ENCODE data around the gene MUC4. TPM values are rescaled to one million over a fixed set of nuclear protein-coding genes. Genes with fewer than 3 reads are reported as not detected.

MUC4 gene
- total RNA-seq, 4 donors from 2014 or later = 0.27 TPM; not detected in 3

DNA sequence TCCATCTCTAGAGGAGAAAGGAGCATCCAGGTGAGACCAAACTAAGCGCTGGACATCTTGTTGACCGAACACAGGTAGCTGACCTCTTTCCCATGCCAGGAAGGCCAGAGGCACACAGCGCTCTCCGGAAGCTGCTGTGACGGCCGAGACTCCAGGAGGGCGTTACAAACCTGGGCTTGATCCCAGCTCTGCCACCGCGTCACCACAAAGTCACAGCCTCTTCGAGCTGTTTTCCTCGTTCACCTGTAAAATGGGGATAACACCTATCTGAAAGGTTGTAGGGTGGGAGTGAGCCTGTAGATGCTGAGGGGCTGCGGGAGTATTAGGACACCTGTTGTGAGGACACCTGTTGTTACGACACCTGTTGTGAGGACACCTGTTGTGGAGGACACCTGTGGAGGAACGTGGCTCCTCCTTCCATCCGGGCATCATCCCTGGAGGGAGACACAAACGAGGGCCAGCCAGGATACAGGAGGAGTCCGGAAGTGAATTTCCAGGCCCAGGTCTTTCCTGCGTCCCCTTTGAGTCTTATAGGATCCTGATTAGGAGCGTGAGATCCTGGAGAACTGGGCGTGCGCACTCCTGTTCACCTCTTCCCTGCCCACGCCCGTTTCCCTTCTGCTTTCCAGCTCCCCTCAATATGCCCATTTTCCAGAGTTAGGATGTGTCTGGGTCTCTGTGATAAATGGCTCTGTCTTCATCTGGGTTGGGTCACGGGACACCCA lies 2.3 kb upstream of the MUC4 start:
- H3K27me3 ChIP-seq = peaks cover 6 to 11% (median 8%) of the 10 kb centered on the region in 3 donors
- no peak overlapping the region for H3K4me3 ChIP-seq
- no peaks in the 10 kb centered on the region for H3K36me3 ChIP-seq
- no peak for TF ChIP-seq POLR2A (IDR thresholded peaks at IDR 0.05)
- TF ChIP-seq, protein P1, sequence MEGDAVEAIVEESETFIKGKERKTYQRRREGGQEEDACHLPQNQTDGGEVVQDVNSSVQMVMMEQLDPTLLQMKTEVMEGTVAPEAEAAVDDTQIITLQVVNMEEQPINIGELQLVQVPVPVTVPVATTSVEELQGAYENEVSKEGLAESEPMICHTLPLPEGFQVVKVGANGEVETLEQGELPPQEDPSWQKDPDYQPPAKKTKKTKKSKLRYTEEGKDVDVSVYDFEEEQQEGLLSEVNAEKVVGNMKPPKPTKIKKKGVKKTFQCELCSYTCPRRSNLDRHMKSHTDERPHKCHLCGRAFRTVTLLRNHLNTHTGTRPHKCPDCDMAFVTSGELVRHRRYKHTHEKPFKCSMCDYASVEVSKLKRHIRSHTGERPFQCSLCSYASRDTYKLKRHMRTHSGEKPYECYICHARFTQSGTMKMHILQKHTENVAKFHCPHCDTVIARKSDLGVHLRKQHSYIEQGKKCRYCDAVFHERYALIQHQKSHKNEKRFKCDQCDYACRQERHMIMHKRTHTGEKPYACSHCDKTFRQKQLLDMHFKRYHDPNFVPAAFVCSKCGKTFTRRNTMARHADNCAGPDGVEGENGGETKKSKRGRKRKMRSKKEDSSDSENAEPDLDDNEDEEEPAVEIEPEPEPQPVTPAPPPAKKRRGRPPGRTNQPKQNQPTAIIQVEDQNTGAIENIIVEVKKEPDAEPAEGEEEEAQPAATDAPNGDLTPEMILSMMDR (IDR thresholded peaks at IDR 0.05 in 4 of 5, conservative IDR thresholded peaks at IDR 0.05 in 1 of 5) = no peak
- no peak overlapping the region for H3K27ac ChIP-seq
- intact Hi-C loops (cut with DNase I; ENCODE audit: low total_unique reads) (no loop called here), in situ Hi-C loops (cut with MboI; ENCODE audit: low sequenced_read_pairs in 4 of 4) (no loop called here)
- no peaks in the 10 kb centered on the region for H3K9me3 ChIP-seq
- ATAC-seq (no peak), DNase-seq (no peak)
- H3K4me1 ChIP-seq = peaks cover 0 to 3% of the 10 kb centered on the region in 2 donors

DNA sequence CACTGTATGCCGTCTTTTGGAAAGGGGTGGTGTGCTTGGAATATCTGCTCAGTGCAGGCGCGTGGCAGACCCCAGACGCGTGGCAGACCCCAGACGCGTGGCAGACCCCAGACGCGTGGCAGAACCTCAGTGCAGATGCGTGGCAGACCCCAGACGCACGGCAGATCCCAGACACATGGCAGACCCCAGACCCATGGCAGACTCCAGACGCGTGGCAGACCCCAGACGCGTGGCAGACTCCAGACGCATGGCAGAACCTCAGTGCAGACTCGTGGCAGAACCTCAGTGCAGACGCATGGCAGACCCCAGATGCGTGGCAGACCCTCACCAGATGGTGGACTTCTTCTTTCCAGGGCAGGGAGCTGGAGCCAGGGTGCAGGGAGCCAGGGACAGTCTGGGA lies 637 bp upstream of the MUC4 start:
- peaks cover 6 to 11% (median 8%) of the 10 kb centered on the region in 3 donors for H3K27me3 ChIP-seq
- H3K4me1 ChIP-seq = peaks cover 0 to 3% of the 10 kb centered on the region in 2 donors
- no peak for DNase-seq
- no peak overlapping the region for H3K4me3 ChIP-seq
- intact Hi-C loops (cut with DNase I; ENCODE audit: low total_unique reads) (no loop called here), in situ Hi-C loops (cut with MboI; ENCODE audit: low sequenced_read_pairs in 4 of 4) (no loop called here)
- no peak overlapping the region for H3K27ac ChIP-seq
- no peak for ATAC-seq
- TF ChIP-seq, protein P1 (IDR thresholded peaks at IDR 0.05 in 4 of 5, conservative IDR thresholded peaks at IDR 0.05 in 1 of 5) = no peak
- no peak for TF ChIP-seq POLR2A (IDR thresholded peaks at IDR 0.05)
- H3K36me3 ChIP-seq = no peaks in the 10 kb centered on the region
- no peaks in the 10 kb centered on the region for H3K9me3 ChIP-seq

DNA sequence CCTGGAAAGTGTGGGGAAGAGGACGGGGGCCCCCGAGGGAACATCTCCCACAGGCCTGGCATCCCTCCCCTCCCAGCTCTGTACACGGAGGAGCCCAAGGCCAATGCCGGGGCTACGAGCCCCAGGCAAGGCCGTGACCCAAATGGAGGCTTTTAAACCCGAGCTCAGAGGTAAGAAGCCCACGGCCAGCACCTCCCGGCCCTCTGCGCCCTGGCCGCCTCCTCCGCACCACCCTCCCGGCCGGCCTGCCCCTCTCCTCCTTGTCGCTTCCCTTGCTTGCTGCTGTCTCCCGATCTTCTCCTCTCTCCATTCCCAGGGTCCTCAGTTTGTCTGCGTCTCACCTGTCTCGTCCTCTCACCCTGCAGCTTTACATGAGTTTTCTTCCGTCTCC lies 1.3 kb downstream of the MUC4 start:
- no peak for DNase-seq
- no peak for TF ChIP-seq POLR2A (IDR thresholded peaks at IDR 0.05)
- TF ChIP-seq, protein P1 (IDR thresholded peaks at IDR 0.05 in 4 of 5, conservative IDR thresholded peaks at IDR 0.05 in 1 of 5) = no peak
- in situ Hi-C loops (cut with MboI; ENCODE audit: low sequenced_read_pairs in 4 of 4) = no loop called here

DNA sequence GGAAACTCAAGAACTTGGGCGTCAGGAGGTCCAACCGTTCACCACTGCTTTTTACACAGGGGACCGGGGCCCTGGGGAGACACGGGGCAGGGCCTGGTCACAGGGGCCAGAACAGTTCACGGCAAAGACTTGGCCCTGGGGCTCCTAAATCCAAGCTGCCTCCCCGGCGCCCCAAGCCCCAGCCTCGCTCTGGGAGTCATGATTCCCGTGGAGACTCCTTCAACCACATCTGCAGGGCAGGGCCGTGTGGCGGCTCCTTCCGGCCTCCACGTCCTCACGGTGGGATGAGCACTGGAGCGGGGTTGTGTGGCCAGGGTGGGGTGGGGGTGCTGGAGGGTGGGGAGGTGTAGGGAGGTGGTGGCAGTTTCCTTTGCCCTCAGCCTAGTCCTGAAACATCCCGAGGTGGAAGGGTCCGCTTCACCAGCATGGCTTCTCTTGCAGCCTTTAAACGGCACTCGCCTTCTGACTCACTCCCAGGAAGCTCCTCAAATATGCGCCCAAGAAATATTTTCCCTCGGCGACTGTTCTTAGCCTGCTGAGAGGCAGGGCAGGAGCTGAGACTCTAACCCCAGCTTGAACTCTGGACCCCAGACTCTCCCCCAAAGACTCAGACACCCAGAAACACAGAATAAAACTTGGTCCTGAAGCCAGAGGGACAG lies 1.8 kb downstream of the MUC4 start:
- Histone ChIP-seq H3K4me3 (no peak overlapping the region), H3K27ac (no peak overlapping the region), H3K27me3 (peaks cover 6 to 11% (median 8%) of the 10 kb centered on the region in 3 donors), H3K4me1 (peaks cover 3% of the 10 kb centered on the region in 2 donors), H3K36me3 (no peaks in the 10 kb centered on the region), H3K9me3 (no peaks in the 10 kb centered on the region)
- TF ChIP-seq, protein P1 (IDR thresholded peaks at IDR 0.05 in 4 of 5, conservative IDR thresholded peaks at IDR 0.05 in 1 of 5) = no peak
- no peak for TF ChIP-seq POLR2A (IDR thresholded peaks at IDR 0.05)
- in situ Hi-C loops (cut with MboI; ENCODE audit: low sequenced_read_pairs in 4 of 4) = no loop called here
- DNase-seq (no peak), ATAC-seq (no peak)
- intact Hi-C loops (cut with DNase I; ENCODE audit: low total_unique reads) = no loop called here

More for the DNA sequence above, 1.3 kb downstream of the MUC4 start:
- no peak for ATAC-seq
- no peaks in the 10 kb centered on the region for H3K36me3 ChIP-seq
- no peak overlapping the region for H3K27ac ChIP-seq
- H3K27me3 ChIP-seq = peaks cover 6 to 11% (median 8%) of the 10 kb centered on the region in 3 donors
- H3K4me1 ChIP-seq = peaks cover 0 to 3% of the 10 kb centered on the region in 2 donors
- H3K4me3 ChIP-seq = no peak overlapping the region
- no peaks in the 10 kb centered on the region for H3K9me3 ChIP-seq
- intact Hi-C loops (cut with DNase I; ENCODE audit: low total_unique reads) = no loop called here

All from gastrocnemius medialis (tissue), 4 donors.